Measurements from ENCODE around the gene PKLR.

- TF ChIP-seq BRCA1 (IDR thresholded peaks at IDR 0.05; ENCODE audit: low read depth, low read length): no peak
- no peak for TF ChIP-seq CBX8 (IDR thresholded peaks at IDR 0.05; ENCODE audit: borderline replicate concordance, low read depth, low read length)
- no peak for TF ChIP-seq CTCF (IDR thresholded peaks at IDR 0.05; ENCODE audit: control extremely low read depth in 1 of 3, insufficient read depth in 1 of 3, low read depth in 1 of 3, low read length in 3 of 3)
- no peak for TF ChIP-seq EP300 (IDR thresholded peaks at IDR 0.05; ENCODE audit: borderline replicate concordance in 1 of 2, low read depth in 2 of 2, low read length in 2 of 2)
- TF ChIP-seq POLR2A (IDR thresholded peaks at IDR 0.05; ENCODE audit: control extremely low read depth in 1 of 2, low read depth in 2 of 2, low read length in 2 of 2): no peak
- TF ChIP-seq TBP (IDR thresholded peaks at IDR 0.05; ENCODE audit: low read depth, low read length): no peak
- TF ChIP-seq MAX (IDR thresholded peaks at IDR 0.05): no peak
- no peak for TF ChIP-seq POLR2AphosphoS5 (IDR thresholded peaks at IDR 0.05; ENCODE audit: low read depth, low read length)
- no peak for TF ChIP-seq TAF7 (optimal IDR thresholded peaks at IDR 0.05; ENCODE audit: borderline replicate concordance, low read depth, low read length)
- no peak for TF ChIP-seq SP1 (IDR thresholded peaks at IDR 0.05; ENCODE audit: low read depth, low read length)
Measured at GRCh38 chr1:155300553-155301329, 497 bp downstream of the PKLR start.

Data from H1 (cell line).